Measurements from ENCODE around the gene NKAIN4.
"Not testable (repeated sequence)": the region's sequence is repeated elsewhere in the genome, so short reads cannot be mapped to it uniquely, and the experiment has no call there.

Gene NKAIN4

DNA sequence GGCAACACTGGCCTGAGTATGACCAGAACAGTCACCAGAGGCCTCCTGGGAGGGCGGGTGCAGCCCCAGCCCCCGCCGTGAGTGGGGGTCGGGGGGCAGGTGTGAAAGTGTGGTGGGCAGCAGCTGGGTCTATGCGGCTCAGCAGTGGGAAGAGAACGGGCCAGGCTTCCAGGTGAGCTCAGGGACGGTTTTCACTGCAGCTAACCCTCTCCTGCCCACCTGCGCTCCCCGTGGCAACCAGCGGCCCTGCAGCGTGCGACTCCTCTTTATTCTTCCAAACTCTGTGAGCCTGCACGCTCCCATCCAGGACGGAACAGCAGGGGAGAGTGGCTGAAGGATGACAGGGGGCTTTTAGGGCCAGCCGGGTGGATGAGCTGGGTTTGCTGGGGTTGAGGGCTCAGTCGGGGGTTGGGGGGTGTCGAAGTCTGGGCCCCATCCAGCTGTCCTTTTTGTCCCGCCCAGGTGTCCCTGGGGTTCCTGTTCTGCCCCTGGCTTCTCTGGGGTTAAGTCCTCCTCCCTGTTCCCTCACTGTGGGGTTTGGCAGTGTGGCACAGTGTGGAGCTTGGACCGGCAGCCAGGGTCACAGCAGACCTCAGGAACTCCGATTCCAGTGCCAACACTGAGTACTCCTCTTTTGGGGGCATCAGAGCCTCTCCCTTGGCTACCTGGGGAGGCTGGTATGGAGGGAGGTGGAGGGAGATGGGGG, 19.4 kb downstream of the NKAIN4 start:
- no peak for DNase-seq

DNA sequence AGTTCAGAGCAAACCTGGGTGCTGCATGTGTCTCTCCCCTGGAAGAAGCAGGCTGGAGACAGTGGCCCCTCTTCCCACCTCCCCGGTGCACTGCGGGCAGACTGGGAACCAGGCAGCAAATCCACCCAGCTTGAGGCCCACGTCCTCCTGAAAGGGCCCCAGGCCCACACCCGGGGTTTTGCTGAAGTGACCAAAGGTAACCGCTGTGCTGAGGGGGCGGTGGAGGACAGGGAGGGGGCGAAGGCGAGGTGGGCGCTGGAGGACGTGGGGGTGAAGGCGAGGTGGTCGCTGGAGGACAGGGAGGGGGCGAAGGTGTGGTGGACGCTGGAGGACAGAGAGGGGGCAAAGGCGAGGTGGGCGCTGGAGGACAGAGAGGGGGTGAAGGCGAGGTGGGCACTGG, 20.3 kb downstream of the NKAIN4 start:
- DNase-seq, result no peak

DNA sequence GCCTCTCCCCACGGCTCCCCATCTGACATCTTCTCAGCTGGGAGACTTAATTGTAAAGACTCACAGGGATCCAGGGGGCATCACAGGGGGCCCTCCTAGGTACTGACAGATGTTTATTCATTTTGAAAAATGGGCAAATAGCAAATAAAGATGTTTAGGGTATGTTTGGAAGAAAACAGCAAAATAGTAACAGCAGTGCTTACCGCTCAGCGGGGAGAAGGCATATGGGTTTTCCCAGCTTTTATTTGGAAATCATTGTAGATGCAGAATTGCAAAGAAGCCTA, 21.3 kb downstream of the NKAIN4 start:
- DNase-seq, result no peak

DNA sequence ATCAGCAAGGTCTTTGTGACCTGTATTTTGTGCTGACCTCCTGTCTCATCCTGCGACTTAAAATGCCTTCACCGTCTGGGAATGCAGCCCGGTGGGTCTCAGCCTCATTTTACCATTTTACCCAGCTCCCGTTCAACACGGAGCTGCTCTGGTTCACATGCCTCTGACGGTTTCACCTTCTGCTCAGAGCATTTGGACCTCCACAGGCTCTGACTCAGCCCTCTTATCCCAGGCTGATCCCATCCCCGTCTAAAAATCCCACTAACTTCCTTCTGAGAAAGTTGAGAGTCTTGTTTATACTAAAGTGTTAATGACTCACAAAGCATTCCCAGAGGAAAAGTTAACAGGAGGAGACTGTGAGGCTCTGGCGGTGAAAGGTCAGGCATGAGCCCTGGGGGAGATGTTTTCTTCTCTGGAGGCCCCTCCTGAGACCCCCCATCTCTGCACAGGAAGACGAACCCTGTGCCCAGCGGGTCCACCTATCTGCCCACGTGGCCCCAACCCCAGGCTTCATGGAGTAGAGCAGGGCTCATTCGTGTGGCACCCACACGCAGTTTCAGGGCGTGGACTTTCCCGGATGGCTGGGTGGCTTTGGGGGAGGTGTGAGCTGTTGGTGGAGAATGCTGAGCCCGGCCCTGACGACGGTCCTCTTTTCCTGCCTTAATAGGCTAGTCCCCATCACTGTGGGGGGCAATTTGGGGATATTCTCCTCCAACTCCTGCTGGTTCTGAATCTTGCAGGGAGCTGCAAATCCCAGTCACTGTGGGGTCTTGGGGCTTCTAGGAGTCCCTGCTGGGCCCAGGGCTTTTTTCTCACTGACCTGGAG, 21.8 kb downstream of the NKAIN4 start:
- no peak for DNase-seq

DNA sequence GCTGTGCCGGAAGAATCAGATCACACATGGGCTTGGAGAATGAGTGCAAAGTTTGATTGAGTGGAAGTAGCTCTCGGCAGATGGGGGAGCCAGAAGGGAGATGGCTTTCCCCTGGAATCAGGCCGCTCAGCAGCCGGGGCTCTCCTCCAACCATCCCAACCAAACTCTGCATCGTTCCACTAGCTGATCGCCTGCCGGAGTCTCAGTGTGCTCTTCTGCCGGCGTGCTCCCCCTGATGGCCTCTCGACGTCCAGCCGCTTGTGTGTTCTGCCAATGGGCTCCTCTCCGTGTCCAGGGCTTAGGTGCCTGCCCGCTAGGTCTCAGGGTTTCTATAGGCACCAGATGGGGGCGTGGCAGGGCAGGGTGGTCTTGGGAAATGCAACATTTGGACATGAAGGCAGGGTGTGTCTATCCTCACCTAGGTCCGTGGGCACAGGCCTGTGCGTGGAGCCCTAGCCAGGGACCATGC, 23.4 kb downstream of the NKAIN4 start:
- no peak for DNase-seq

DNA sequence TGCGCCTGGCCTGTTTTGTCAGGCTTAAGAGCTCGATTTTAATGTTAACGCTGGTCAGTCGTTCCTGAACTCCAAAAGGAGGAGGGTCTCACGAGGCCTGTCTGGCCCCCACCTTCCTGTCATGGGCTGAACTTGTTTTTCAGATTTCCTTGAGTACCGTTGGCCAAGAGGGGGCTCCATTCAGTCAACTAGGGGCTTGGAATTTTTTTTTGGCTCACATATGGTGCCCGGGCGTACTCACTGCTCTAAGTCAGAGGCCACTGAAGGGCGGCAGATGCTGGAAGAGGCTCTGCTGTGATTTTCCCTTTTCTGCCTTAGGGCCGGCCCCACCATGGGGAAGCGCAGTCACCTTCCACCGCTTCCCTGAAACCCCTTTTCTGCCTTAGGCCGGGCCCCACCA, 25.5 kb downstream of the NKAIN4 start:
- DNase-seq, result no peak

DNA sequence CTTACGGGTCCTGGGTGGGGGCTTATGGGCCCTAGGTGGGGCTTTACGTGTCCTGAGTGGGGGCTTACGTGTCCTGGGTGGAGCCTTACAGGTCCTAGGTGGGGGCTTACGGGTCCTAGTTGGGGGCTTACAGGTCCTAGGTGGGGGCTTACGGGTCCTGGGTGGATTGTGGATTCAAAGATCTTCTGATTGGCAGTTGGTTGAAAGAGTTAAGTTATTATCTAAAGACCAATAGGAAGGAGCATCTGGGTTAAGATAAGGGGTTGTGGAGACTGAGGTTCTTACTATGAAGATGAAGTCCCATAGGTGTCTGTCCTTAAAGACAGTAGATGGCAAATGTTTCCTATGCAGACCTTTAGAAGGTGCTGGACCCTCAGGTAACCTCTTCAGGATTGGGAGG, 27.0 kb downstream of the NKAIN4 start:
- no peak for DNase-seq

DNA sequence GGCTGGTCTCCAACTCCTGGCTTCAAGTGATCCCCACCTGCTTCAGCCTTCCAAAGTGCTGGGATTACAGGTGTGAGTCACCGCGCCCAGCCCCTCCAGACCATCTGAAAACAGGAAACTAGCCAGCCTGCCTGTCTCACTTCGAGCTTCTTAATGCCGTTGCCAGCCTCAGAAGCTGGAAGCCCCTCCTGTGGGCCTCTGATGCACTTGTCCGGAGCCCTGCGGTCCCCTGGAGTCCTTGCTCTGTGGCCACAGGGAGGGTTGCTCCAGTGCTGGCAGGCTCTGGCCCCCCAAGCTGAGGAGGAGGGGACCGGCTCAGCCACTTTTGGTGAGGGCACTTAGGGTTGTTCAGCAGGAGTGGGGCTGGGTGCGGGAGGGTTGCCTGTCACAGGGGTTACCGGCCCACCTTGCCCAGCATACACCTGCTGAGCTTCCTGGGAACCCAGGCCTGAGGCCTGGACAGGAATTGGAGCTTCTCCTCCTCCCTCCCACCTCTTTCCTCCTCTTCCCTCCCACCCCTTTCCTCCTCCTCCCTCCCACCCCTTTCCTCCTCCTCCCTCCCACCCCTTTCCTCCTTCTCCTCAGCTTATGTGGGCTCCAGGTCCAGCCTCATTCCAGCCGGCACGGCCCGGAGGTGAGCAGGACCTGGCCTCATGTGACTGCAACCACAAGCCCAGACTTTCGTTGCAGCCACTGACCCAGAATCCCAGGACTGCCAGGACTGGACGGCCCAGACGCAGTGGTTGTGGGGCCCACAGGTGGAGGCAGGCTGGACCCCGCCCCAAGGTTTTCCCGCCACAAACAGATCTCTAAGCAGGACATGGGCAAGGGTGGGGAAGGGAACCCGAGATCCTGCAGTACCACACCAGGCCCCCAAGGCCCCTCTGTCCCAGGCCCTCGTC, 28.0 kb downstream of the NKAIN4 start:
- DNase-seq, result no peak

DNA sequence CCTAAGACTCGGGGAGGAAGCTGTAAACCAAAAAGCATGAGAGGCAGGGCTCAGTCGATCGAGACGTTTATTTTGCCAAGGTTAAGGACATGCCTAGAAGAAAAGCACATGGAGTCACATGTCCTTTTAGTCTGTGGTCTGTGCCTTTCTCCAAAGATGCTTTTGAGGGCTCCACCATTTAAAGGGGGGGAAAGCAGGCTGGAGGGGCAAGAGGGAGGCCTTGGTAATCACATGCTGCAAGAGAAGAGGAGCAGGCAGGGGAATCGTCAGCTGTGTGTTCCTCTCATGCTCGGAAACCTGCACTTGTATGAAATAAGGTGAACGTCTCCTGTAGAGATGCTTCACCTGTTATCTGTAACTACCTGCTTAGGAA, 29.2 kb downstream of the NKAIN4 start:
- no peak for DNase-seq

DNA sequence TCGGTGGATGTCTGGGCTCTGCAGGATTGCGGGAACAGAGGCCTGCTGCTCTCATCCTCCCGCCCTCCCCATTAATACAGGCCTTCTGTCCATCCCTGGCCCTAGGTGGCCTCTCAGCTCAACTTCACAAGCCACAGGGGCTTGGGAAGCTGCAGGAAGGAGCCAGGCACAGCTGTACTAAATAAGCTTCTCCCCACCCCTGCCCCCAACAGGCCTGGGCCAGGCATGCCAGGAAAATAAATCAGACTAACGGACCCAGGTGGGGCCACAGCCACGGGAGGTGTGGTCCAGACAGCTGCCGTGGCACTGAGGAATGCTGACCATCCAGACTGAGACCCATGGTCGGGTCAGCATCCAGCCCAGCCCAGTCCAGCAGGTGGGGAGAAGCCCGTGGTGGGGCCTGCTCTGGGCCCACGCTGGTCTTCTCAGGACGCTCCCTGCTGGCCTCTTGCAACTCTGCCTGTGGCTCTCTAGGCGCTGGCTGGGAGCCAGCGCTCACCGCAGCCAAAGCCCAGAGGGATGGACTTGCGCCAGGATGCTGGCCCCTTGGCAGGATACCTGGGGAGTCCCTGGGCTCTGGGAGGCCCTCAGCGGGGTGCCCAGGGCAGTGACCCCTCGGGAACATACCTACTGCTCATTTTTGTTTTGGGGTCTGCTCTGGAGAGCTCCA, 29.7 kb downstream of the NKAIN4 start:
- no peak for DNase-seq

DNA sequence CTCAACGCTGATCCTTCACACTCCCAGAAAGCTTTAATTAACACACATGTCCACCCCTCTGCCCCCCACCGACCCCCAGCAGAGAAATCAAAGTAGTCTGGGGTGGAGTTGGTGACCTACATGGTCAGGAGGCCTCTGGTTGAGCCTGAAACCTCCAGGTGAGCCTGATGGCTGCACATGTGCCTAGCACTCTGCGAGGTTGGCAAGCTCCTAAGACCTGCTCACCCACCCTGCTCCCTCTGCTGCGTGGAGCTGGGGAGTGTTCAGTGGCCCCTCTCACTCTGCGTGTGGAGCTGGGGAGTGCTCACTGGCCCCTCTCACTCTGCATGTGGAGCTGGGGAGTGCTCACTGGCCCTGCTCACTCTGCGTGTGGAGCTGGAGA, 30.4 kb downstream of the NKAIN4 start:
- no peak for DNase-seq

DNA sequence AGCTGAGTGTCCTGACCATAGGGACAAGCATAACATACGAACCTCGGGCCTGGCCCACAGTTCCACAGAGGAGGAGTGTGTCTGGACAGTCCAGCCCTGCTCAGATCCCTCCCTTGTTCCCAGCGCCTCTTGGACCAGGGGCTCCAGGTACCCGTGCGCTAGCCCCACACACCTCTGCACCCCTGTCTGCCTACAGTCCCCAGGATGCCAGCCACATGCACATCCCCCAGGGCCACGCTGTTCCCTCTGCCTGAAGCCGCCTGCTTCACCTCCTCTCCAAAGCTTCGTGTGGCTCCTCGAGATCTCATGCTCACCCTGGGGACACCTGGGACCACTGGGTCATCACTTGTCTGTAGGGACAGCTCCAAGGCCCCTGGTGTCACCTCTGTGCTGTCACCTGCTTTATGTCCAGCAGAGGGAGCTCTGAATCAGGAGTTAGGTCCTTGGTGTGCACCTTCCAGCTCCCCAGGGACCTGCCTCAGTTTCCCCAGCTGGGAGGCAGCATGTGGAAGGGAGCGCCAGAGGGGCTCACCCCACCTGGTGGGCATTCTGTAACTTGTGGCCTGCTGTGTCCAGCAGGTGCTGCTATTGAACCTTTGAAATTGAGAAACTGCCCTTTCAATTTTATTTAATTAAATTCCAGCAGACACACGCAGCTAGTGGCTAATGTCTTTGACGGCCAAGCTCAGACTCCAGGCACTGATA, 31.0 kb downstream of the NKAIN4 start:
- no peak for DNase-seq

DNA sequence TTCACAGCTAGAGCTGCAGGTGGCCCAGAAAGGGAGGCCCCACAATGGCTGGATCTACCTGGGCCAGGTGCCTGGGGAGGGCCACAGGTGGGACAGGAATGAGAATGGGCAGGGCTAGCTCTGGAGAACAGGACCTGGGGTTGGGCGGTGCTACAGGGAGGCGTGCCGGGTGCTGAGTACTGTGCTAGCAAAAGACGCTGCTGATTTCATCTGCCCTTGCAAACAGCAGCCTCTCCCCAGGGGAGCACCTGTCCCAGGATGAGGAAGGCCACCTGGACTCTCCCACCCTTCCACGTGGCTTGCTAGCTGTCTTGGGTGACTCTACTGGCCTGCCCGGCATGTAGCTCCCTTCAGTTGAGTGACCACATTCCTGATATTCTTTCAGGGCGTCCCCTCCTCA, 31.7 kb downstream of the NKAIN4 start:
- DNase-seq, result no peak

DNA sequence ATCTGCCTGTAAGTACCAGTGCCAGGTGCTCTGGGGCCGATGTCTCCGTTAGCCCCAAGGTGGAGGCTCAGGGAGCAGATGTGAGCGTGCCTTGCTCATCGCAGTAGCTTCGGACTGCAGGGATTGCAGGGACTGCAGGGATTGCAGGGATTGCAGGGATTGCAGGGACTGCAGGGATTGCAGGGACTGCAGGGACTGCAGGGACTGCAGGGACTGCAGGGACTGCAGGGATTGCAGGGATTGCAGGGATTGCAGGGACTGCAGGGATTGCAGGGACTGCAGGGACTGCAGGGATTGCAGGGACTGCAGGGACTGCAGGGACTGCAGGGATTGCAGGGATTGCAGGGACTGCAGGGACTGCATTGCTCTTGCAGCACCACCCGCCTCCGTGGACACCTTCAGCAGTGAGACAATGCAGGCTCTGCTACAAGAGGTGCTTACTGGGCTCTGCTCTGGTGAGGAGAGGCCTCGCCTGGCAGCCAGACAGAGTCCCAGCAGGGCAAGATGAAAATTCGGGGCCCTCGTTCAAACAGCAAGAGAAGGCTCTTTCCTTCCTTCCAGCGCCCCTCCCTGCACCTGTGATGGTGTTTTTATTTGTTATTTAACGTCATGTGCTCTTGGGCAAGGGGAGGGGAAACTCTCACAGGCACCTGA, 32.7 kb downstream of the NKAIN4 start:
- not testable (repeated sequence) for DNase-seq

DNA sequence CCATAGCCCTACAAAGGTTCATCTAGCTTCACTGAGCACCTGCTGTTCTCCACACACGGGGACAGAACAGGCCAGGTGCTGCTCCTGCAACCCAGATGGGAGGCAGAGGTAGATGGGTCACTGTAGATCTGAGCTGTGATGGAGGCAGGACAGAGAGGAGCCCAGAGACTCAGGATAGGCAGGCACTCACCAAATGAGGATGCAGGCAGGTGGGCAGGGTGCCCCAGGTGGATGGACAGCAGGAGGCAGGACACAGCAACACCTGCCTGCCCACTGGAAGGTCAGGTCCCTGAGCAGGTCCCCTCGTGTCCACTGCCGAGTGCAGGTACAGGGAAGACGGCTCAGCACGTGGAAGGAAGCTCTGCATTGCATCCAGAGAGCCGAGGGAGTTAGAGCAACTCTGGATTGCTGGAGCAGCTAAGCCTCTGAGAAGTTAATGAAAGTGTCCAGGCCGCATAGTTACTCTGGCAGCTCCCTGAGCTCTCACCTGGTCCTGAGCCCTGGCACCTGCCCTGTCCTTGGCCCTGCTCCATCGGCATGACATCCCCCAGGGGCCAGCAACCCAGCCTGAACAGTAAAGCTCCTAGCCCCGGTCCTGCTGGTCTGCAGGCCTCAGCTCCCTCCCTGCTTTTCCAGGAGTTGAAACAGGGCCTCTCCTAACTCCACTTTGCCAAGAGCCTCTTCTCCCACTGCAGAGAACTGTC, 33.4 kb downstream of the NKAIN4 start:
- no peak for DNase-seq

DNA sequence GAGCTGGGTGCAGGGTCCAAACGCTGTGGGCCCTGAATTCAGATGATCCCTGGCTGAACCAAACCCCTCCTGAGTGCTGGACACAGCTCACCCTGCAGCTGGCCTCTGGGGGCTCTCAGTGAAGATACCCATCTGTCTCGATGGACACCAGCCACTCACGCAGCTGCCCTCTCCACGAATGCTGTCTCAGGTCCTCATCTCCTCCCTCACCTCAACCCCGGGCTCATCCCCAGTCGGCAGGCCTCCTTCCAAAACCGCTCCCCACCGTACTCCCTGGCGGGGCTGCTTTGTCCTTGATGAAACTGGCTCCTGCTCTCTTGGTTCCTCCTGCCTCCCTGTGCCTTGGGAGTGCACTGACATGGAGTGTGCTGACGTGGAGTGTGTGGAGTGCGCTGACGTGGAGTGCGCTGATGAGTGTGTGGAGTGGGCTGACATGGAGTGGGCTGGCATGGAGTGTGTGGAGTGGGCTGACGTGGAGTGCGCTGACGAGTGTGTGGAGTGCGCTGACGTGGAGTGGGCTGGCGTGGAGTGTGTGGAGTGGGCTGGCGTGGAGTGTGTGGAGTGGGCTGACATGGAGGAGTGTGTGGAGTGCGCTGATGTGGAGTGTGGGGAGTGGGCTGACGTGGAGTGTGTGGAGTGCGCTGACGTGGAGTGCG, 34.3 kb downstream of the NKAIN4 start:
- DNase-seq, result no peak

DNA sequence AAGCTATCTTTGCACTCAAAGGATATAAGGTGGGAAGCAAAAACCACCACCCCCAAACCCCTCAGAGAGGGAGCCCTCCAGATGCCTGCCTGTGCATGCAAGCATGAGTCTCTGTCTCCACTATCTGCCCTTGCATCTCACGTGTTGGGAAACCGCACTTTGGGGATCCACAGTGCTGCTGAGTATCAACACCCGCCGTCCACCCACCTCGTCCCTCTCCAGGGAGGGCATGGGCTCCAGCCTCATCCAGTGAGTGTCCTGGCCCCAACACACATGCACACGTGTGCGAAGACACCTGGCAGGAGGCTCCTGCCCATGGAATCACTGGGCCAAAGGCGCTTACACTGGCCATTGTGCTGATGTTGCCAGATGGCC, 34.8 kb downstream of the NKAIN4 start:
- no peak for DNase-seq

DNA sequence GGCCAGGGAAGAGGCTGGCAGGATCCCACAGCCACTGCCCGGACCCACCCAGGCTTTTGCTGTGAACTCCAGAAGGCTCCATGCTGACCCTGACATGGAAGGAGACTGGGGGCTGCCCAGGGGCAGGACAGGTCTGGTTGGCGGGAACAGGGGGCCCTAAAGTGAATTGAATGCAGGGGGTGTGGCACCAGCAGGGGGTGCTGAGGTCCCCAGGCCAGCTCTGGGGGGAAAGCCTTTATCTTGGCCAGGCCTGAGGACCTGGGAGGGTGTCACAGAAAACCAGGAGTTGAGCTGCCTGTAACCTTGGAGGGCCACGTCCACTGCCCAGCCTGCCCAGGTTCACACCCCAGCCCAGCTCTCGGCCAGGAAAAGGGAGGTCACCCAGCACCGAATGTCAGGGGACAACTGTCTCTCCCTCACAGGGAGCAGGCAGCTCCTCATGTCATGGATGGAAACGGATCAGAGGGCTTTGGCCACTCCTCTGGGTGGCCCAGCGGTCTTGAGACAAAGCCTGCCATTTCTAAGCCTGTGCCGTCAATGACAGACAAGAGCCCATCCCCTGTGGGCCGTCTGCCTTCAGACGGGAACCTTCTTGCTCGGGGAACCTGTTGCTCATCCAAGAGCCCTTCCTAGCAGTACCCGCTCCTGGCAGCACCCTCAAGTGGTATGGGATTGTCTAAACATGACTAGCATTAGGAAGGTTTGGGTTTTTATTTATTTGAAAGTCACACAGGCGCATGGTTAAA, 35.4 kb downstream of the NKAIN4 start:
- DNase-seq, result no peak

DNA sequence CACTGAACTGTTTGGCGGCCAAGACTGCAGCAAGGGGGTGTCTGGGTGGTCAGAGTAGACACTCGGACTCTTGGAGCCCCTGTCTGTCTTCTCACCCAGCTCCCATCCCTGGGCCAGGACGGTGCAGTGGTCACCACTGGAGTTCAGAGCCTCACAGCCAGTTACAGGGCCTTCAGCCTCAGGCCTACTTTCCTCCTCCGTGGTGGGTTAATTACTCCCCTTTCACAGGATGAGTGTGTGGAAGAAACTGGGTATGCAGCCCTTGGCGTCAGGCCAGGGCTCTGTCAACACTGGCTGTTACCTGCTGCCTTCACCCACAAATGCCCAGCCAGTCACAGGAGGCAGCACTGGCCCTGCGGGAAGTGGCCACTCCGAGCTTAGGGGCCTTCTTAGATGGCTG, 36.6 kb downstream of the NKAIN4 start:
- DNase-seq, result no peak

DNA sequence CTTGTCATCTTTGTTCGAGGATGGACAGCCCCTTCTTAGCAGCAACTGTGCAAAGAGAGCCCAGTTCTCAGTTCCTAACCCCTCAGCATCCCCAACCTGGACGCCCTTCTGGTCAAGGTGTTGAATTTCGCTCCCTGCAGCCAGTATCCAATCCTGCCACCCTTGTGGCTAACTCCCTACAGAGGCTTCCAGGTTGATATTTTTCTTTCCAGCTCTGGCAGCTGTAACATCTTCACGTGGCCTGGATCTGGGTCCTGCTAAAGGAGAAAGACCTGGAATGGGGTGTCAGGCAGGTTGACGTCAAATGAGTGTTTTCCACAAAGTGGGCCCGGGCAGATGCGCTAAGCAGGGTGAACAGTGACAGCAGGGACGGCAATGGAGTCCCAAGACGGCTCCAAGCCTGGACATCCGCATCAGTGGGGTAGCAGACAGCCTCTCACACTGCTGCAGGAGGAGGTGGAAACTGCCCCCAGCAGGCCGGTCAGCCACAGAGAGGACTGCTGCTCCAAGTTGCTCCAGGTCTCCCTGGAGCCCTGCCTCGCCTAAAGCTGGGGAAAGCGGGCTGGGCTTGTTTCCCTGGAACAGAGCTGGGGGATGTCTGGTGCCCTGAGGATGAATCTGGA, 37.3 kb downstream of the NKAIN4 start:
- DNase-seq, result no peak
